Esophagus squamous epithelium (tissue), 4 donors: Measurements from ENCODE around the gene RNF168.

Experiments
- POLR2A ChIP-seq, 4 donors: fragments of 450-650 bp; IDR thresholded peaks; one replicate each; pipeline ENCODE4 v1.6.1; 2017; ENCODE audit warnings: antibody characterized with exemption in 4 of 4, mild to moderate bottlenecking in 4 of 4, moderate library complexity in 3 of 4
- TF ChIP-seq, protein P1 (sequence below), 6 experiments: fragments of 450-650 bp in 4 of 6; fragments of 200-600 bp in 2 of 6; sonication (generic) in 2 of 6; IDR thresholded peaks; one replicate each; pipeline ENCODE4 v1.5.1; 2016 to 2019; ENCODE audit warnings: antibody characterized with exemption in 6 of 6, mild to moderate bottlenecking in 4 of 6, moderate library complexity in 4 of 6

GRCh38 chr3:196419386-196419785, 84.2 kb downstream of the RNF168 start:
- TF ChIP-seq, protein P1, sequence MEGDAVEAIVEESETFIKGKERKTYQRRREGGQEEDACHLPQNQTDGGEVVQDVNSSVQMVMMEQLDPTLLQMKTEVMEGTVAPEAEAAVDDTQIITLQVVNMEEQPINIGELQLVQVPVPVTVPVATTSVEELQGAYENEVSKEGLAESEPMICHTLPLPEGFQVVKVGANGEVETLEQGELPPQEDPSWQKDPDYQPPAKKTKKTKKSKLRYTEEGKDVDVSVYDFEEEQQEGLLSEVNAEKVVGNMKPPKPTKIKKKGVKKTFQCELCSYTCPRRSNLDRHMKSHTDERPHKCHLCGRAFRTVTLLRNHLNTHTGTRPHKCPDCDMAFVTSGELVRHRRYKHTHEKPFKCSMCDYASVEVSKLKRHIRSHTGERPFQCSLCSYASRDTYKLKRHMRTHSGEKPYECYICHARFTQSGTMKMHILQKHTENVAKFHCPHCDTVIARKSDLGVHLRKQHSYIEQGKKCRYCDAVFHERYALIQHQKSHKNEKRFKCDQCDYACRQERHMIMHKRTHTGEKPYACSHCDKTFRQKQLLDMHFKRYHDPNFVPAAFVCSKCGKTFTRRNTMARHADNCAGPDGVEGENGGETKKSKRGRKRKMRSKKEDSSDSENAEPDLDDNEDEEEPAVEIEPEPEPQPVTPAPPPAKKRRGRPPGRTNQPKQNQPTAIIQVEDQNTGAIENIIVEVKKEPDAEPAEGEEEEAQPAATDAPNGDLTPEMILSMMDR (IDR thresholded peaks at IDR 0.05): no peak
- TF ChIP-seq POLR2A (IDR thresholded peaks at IDR 0.05): no peak
